Activated CD8-positive, alpha-beta T cell treated with anti-CD3 and anti-CD28 coated beads for 36 hours (primary cell): ENCODE measurements around the gene SEC22C. TPM values are rescaled to one million over a fixed set of nuclear protein-coding genes. Genes with fewer than 3 reads are reported as not detected.

ENCODE experiments used
- ATAC-seq: fragments of 200-7000 bp; cut with Tn5 transposase; one replicate; pipeline ENCODE4 v1.10.0; 2021; ENCODE audit warnings: mild to moderate bottlenecking, moderate library complexity
- CTCF ChIA-PET: fragments of 350-600 bp; sonication (Branson Sonifier 250); formaldehyde crosslinking; loops from one replicate; lab custom pipeline; 2021; ENCODE audit warnings: antibody characterized with exemption; lab: Charles Lee
- POLR2A ChIA-PET: fragments of 350-600 bp; sonication (Branson Sonifier 250); formaldehyde crosslinking; loops from one replicate; lab custom pipeline; 2021; ENCODE audit warnings: antibody characterized with exemption; lab: Charles Lee
- DNase-seq: peaks from one replicate; pipeline ENCODE4 v3.0.0-alpha.2; 2020
- H3K27ac Mint-ChIP-seq: one replicate; pipeline ENCODE4 v1.8.0; 2021; ENCODE audit warnings: mild to moderate bottlenecking, mixed read lengths
- H3K27me3 Mint-ChIP-seq: one replicate; pipeline ENCODE4 v1.8.0; 2021; ENCODE audit warnings: mixed read lengths
- H3K36me3 Mint-ChIP-seq: one replicate; pipeline ENCODE4 v1.8.0; 2021; ENCODE audit warnings: low read depth, mixed read lengths
- H3K4me1 Mint-ChIP-seq: one replicate; pipeline ENCODE4 v1.8.0; 2021; ENCODE audit warnings: low read depth, mixed read lengths
- H3K4me3 Mint-ChIP-seq: one replicate; pipeline ENCODE4 v1.8.0; 2021; ENCODE audit warnings: mild to moderate bottlenecking, moderate library complexity, mixed read lengths
- H3K9me3 Mint-ChIP-seq: one replicate; pipeline ENCODE4 v1.8.0; 2021; ENCODE audit warnings: mixed read lengths
- CTCF ChIP-seq: fragments of 200-600 bp; IDR thresholded peaks from one replicate; pipeline ENCODE4 v1.8.0; 2022; ENCODE audit warnings: antibody characterized with exemption, mild to moderate bottlenecking
- intact Hi-C: fragments of 100-400 bp; cut with micrococcal nuclease; formaldehyde crosslinking; loops from one replicate; pipeline ENCODE4 v1.10.0; 2022
- total RNA-seq, 2 experiments: library from RNA; stranded (reverse); gene quantifications; one replicate each; pipeline ENCODE4 v1.2.3, GENCODE V29; 2021

The SEC22C gene
- total RNA-seq, 2 experiments from 2014 or later, result 35.0 to 35.7 TPM

GRCh38 chr3:42505128-42505848 is 76.5 kb downstream of the SEC22C start:
- no peaks in the 10 kb centered on the region for H3K9me3 Mint-ChIP-seq
- intact Hi-C loops, result no loop called here
- ChIA-PET CTCF (interaction anchor here (0.8 to 1.6 kb wide), 2 partner anchors 9 to 30 kb away, joined by 3 read pairs; no protein-coding TSS in a partner anchor), POLR2A (no interaction called here)
- no peak for ATAC-seq
- peaks cover 44% of the 10 kb centered on the region for H3K4me1 Mint-ChIP-seq
- no peak overlapping the region for H3K4me3 Mint-ChIP-seq
- TF ChIP-seq CTCF, result no peak
- H3K36me3 Mint-ChIP-seq, result no peaks in the 10 kb centered on the region
- H3K27me3 Mint-ChIP-seq, result peaks cover 10% of the 10 kb centered on the region
- no peak overlapping the region for H3K27ac Mint-ChIP-seq
- no peak for DNase-seq

- H3K27me3 Mint-ChIP-seq, result peaks cover 13% of the 10 kb centered on the region
- ATAC-seq (no peak), DNase-seq (no peak)
- ChIA-PET CTCF (interaction anchor here (1.6 to 4.8 kb wide), 3 partner anchors 10 to 43 kb away, joined by 3 to 111 read pairs (median 90); no protein-coding TSS in a partner anchor), POLR2A (no interaction called here)
- intact Hi-C loops, result loop anchor here (5.0 kb wide), 1 partner anchor 33 kb away; no protein-coding TSS in a partner anchor
- peaks cover 44% of the 10 kb centered on the region for H3K4me1 Mint-ChIP-seq
- TF ChIP-seq CTCF, result no peak
- H3K36me3 Mint-ChIP-seq, result no peaks in the 10 kb centered on the region
- H3K27ac Mint-ChIP-seq, result no peak overlapping the region
- peak overlapping the region; percentile 86 for H3K4me3 Mint-ChIP-seq
- no peaks in the 10 kb centered on the region for H3K9me3 Mint-ChIP-seq
These were observed 77.2 kb downstream of the SEC22C start for GRCh38 chr3:42504334-42505127.

GRCh38 chr3:42503957-42504333 is 77.8 kb downstream of the SEC22C start:
- no peaks in the 10 kb centered on the region for H3K36me3 Mint-ChIP-seq
- H3K27me3 Mint-ChIP-seq, result peaks cover 13% of the 10 kb centered on the region
- ATAC-seq (no peak), DNase-seq (no peak)
- no peak overlapping the region for H3K27ac Mint-ChIP-seq
- H3K4me3 Mint-ChIP-seq, result peak overlapping the region; percentile 86
- CTCF ChIA-PET, result interaction anchor here (4.5 to 4.8 kb wide), 2 partner anchors 34 to 44 kb away, joined by 90 to 111 read pairs; no protein-coding TSS in a partner anchor
- no peaks in the 10 kb centered on the region for H3K9me3 Mint-ChIP-seq
- intact Hi-C loops, result loop anchor here (5.0 kb wide), 1 partner anchor 33 kb away; no protein-coding TSS in a partner anchor
- peaks cover 44% of the 10 kb centered on the region for H3K4me1 Mint-ChIP-seq
- POLR2A ChIA-PET, result no interaction called here
- TF ChIP-seq CTCF, result no peak

- Mint-ChIP-seq H3K27ac (peak overlapping the region; percentile 50), H3K4me3 (peak overlapping the region; percentile 86), H3K9me3 (no peaks in the 10 kb centered on the region), H3K4me1 (peaks cover 40% of the 10 kb centered on the region), H3K27me3 (peaks cover 13% of the 10 kb centered on the region), H3K36me3 (no peaks in the 10 kb centered on the region)
- no peak for ATAC-seq
- intact Hi-C loops, result loop anchor here (5.0 kb wide), 1 partner anchor 34 kb away; no protein-coding TSS in a partner anchor
- ChIA-PET POLR2A (interaction anchor here (0.6 kb wide), 1 partner anchor 31 kb away, joined by 3 read pairs; no protein-coding TSS in a partner anchor), CTCF (interaction anchor here (4.5 to 4.8 kb wide), 2 partner anchors 34 to 44 kb away, joined by 90 to 111 read pairs; no protein-coding TSS in a partner anchor)
- no peak for DNase-seq
- TF ChIP-seq CTCF, result no peak
These were observed 78.4 kb downstream of the SEC22C start for GRCh38 chr3:42503251-42503924.
